Measurements from ENCODE around the gene CDK18. TPM values are rescaled to one million over a fixed set of nuclear protein-coding genes. Genes with fewer than 3 reads are reported as not detected.
A peak's percentile ranks its signal among the peaks of the same experiment; 100 is the strongest.

Gene CDK18
- total RNA-seq, 6 donors from 2014 or later, result 16.7 to 130 (median 30.4) TPM

DNA sequence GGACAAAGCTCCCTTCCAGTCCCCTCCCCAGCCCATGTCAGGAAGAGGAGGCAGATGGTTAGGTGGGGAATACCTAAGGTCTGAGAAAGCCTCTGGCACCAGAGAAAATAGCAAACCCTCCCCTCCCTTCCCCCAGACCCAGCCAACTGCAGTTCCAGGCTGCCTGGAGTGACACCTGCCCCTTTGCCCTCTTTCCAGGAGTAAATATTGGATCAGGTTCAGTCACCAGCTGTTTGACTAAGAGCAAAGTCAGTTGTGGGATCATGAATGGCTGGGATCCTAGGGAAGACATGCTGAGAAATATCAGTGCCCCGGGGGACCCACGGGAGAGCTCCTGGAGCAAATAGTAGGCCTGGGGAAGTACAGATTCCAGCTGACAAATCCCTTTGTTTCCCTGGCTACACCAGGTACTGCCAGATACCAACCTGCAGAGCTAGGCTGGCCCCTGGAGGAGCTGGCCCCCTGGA lies 12.2 kb upstream of the CDK18 start:
- TF ChIP-seq POLR2AphosphoS5 (IDR thresholded peaks at IDR 0.05) (no peak), EP300 (IDR thresholded peaks at IDR 0.05) (no peak), POLR2A (IDR thresholded peaks at IDR 0.05) (no peak)
- TF ChIP-seq, protein P1, sequence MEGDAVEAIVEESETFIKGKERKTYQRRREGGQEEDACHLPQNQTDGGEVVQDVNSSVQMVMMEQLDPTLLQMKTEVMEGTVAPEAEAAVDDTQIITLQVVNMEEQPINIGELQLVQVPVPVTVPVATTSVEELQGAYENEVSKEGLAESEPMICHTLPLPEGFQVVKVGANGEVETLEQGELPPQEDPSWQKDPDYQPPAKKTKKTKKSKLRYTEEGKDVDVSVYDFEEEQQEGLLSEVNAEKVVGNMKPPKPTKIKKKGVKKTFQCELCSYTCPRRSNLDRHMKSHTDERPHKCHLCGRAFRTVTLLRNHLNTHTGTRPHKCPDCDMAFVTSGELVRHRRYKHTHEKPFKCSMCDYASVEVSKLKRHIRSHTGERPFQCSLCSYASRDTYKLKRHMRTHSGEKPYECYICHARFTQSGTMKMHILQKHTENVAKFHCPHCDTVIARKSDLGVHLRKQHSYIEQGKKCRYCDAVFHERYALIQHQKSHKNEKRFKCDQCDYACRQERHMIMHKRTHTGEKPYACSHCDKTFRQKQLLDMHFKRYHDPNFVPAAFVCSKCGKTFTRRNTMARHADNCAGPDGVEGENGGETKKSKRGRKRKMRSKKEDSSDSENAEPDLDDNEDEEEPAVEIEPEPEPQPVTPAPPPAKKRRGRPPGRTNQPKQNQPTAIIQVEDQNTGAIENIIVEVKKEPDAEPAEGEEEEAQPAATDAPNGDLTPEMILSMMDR (IDR thresholded peaks at IDR 0.05), result no peak
- 50 to 71% methylated on average over 2 of the region's 2 CpGs for WGBS, 2 donors
- no peak for DNase-seq
- Histone ChIP-seq H3K4me3 (no peak overlapping the region), H3K36me3 (no peaks in the 10 kb centered on the region), H3K27me3 (no peaks in the 10 kb centered on the region), H3K4me1 (peaks cover 9 to 21% (median 15%) of the 10 kb centered on the region in 4 donors), H3K9me3 (no peaks in the 10 kb centered on the region), H3K27ac (no peak overlapping the region)
- ATAC-seq (ENCODE audit: low FRiP score in 2 of 2), result no peak

DNA sequence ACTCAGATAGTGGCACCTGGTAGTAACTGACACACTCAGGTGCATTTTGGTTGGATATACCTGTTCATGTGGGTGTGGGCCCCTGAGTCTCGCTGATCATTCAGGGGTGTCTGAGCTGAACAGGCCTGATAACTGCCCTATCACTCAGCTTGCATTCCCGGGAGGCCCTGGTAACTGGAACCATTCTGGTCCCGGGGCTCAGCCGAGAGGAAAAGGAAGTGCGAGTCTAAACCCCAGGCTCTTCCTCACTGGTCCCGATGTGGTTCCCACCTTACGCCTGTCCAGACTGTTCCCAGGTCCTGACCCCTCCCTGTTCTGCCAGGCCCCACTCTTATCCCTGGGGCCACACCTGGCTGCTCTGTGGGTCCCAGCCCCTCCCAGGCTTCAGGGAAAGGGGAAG lies 11.7 kb upstream of the CDK18 start:
- TF ChIP-seq, protein P1 (IDR thresholded peaks at IDR 0.05), result no peak
- no peak for TF ChIP-seq POLR2A (IDR thresholded peaks at IDR 0.05)
- TF ChIP-seq EP300 (IDR thresholded peaks at IDR 0.05), result no peak
- TF ChIP-seq POLR2AphosphoS5 (IDR thresholded peaks at IDR 0.05), result no peak
- WGBS, 2 donors, result 26 to 39% methylated on average over 5 to 7 of the region's 7 CpGs

DNA sequence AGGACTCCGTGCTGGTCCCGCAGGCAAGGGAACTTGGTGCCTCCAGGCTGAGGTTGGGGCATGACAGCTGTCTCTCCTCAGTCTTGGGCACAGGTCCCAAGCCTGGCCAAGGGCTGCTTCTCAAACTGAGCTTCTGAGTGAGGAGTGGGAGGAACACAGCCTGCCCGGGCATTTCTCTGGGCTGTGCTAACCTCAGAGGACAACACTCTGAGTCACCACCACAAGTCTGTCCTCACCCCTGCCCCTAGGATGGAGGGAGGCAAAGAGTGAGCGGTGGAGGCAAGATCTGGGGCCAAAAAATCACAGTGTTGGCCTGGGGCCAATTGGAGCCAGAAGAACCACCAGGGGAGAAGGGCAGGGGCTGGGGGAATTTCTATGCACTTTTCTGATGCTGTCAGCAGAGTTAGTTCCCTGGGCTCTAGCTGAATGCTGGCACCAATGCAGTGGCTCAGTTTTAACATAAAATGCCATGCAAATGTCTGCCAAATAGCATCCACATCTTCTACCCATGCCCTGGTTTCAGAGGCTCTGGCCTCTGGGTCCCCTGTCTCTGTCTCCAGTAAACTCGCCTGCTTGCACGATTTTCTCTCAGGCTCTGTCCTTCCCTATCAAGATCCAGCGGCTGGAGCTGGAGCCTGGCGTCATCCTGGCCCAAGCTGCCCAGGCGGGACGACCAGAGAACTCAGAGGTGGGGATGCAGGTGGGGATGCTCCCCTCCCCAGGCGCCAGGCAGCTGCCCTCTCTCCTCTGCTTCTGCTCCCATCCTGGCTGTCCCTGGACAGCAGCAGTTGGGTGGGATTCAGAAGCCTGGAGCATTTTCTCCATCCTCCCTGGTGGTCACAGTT lies 11.0 kb upstream of the CDK18 start:
- Histone ChIP-seq H3K27ac (no peak overlapping the region), H3K27me3 (no peaks in the 10 kb centered on the region), H3K9me3 (no peaks in the 10 kb centered on the region), H3K36me3 (no peaks in the 10 kb centered on the region), H3K4me3 (no peak overlapping the region), H3K4me1 (peaks cover 9 to 21% (median 15%) of the 10 kb centered on the region in 4 donors)
- WGBS, 2 donors, result 49 to 58% methylated on average over 11 of the region's 11 CpGs
- ATAC-seq (ENCODE audit: low FRiP score in 2 of 2), result peak in 1 of 2 donors; percentile 57
- peak in 1 of 2 donors; percentile 30 for DNase-seq
- TF ChIP-seq, protein P1 (IDR thresholded peaks at IDR 0.05), result no peak
- TF ChIP-seq EP300 (IDR thresholded peaks at IDR 0.05), result no peak
- TF ChIP-seq POLR2AphosphoS5 (IDR thresholded peaks at IDR 0.05), result peak in 1 of 2 donors; percentile 21
- TF ChIP-seq POLR2A (IDR thresholded peaks at IDR 0.05), result no peak

More for the DNA sequence above, 11.7 kb upstream of the CDK18 start:
- Histone ChIP-seq H3K27ac (no peak overlapping the region), H3K36me3 (no peaks in the 10 kb centered on the region), H3K9me3 (no peaks in the 10 kb centered on the region), H3K27me3 (no peaks in the 10 kb centered on the region), H3K4me1 (peaks cover 9 to 21% (median 15%) of the 10 kb centered on the region in 4 donors), H3K4me3 (no peak overlapping the region)
- ATAC-seq (ENCODE audit: low FRiP score in 2 of 2) (peak in 1 of 2 donors; percentile 18), DNase-seq (no peak)

DNA sequence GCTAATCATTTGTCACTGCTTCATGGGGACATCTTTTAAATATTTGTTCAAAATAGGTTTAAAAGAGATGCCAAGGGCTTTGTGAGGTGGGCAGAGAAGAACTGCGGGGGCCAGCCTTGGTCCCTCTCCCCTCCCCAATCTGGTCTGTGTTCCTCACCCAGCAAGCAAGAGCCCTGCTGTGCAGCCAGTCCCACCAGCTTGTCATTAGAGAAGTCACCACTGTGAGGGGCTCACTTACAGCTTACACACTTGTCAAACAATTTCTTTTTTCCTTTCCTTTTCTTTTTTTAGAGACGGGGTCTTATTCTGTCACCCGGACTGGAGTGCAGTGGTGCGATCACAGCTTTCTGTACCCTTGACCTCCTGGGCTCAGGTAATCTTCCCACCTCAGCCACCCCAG lies 10.4 kb upstream of the CDK18 start:
- Histone ChIP-seq H3K4me3 (no peak overlapping the region), H3K27ac (no peak overlapping the region), H3K4me1 (peaks cover 9 to 21% (median 15%) of the 10 kb centered on the region in 4 donors), H3K36me3 (no peaks in the 10 kb centered on the region), H3K27me3 (no peaks in the 10 kb centered on the region), H3K9me3 (no peaks in the 10 kb centered on the region)
- ATAC-seq (ENCODE audit: low FRiP score in 2 of 2), result no peak
- no peak for DNase-seq
- TF ChIP-seq POLR2AphosphoS5 (IDR thresholded peaks at IDR 0.05), result no peak
- no peak for TF ChIP-seq EP300 (IDR thresholded peaks at IDR 0.05)
- TF ChIP-seq, protein P1 (IDR thresholded peaks at IDR 0.05), result no peak
- no peak for TF ChIP-seq POLR2A (IDR thresholded peaks at IDR 0.05)
- WGBS, 2 donors, result 82 to 83% methylated on average over 4 of the region's 4 CpGs

Measured in upper lobe of left lung (tissue), 6 donors.